Neuronal stem cell (in vitro differentiated cells): ENCODE results near the gene HMGCR.
"Not testable (repeated sequence)": the region's sequence is repeated elsewhere in the genome, so short reads cannot be mapped to it uniquely, and the experiment has no call there.

ENCODE experiments used
- DNase-seq: peaks from one replicate; pipeline ENCODE4 v3.0.0-alpha.2; 2013; ENCODE audit warnings: low spot score
- H2AFZ ChIP-seq: one replicate; pipeline ENCODE4 v1.6.1; 2013; ENCODE audit warnings: mild to moderate bottlenecking, low read length, inconsistent platforms
- H2AK5ac ChIP-seq: 2 replicates; pipeline ENCODE4 v1.6.1; 2013; ENCODE audit warnings: low read depth, mild to moderate bottlenecking, inconsistent platforms, low read length, moderate library complexity, mixed read lengths
- H2BK120ac ChIP-seq: 2 replicates; pipeline ENCODE4 v1.6.1; 2013; ENCODE audit warnings: low read depth, mild to moderate bottlenecking, inconsistent platforms, low read length, moderate library complexity, mixed read lengths
- H2BK12ac ChIP-seq: one replicate; pipeline ENCODE4 v1.6.1; 2013; ENCODE audit warnings: low read length, inconsistent platforms
- H2BK15ac ChIP-seq: 2 replicates; pipeline ENCODE4 v1.6.1; 2013; ENCODE audit warnings: mild to moderate bottlenecking, low read length, inconsistent platforms, mixed read lengths
- H2BK5ac ChIP-seq: one replicate; pipeline ENCODE4 v1.6.1; 2013; ENCODE audit warnings: inconsistent platforms, mild to moderate bottlenecking, low read length, moderate library complexity
- H3K14ac ChIP-seq: one replicate; pipeline ENCODE4 v1.6.1; 2013; ENCODE audit warnings: low read length, inconsistent platforms
- H3K18ac ChIP-seq: 2 replicates; pipeline ENCODE4 v1.6.1; 2013; ENCODE audit warnings: low read length, inconsistent platforms
- H3K23ac ChIP-seq: 2 replicates; pipeline ENCODE4 v1.6.1; 2013; ENCODE audit warnings: low read depth, mild to moderate bottlenecking, mixed read lengths, low read length, inconsistent platforms; ENCODE audit not compliant: poor library complexity
- H3K27ac ChIP-seq: replicated peaks from 3 replicates; pipeline ENCODE4 v1.5.1; 2013; ENCODE audit warnings: low read length, inconsistent platforms
- H3K27me3 ChIP-seq, 3 experiments: 2 replicates each; pipeline ENCODE4 v1.6.1; 2013; ENCODE audit warnings: low read length in 3 of 3, mild to moderate bottlenecking in 2 of 3, inconsistent platforms in 1 of 3, low read depth in 1 of 3, mixed read lengths in 1 of 3, moderate library complexity in 1 of 3; ENCODE audit not compliant: control insufficient read depth in 3 of 3, insufficient read depth in 3 of 3
- H3K36me3 ChIP-seq, 2 donors: replicated peaks in 1 of 2; 2 replicates each; pipeline ENCODE4 v1.6.1; 2013; ENCODE audit warnings: low read length in 2 of 2; ENCODE audit not compliant: control insufficient read depth in 2 of 2, insufficient read depth in 2 of 2
- H3K4ac ChIP-seq: 2 replicates; pipeline ENCODE4 v1.6.1; 2013; ENCODE audit warnings: inconsistent platforms, mild to moderate bottlenecking, low read length, moderate library complexity
- H3K4me1 ChIP-seq, 2 donors: 1 replicate in 1 of 2; 2 replicates in 1 of 2; pipeline ENCODE4 v1.6.1; 2013; ENCODE audit warnings: low read length in 2 of 2, low read depth in 1 of 2; ENCODE audit not compliant: control insufficient read depth in 2 of 2, insufficient read depth in 1 of 2
- H3K4me2 ChIP-seq: one replicate; pipeline ENCODE4 v1.6.1; 2013; ENCODE audit warnings: mild to moderate bottlenecking, low read length, inconsistent platforms; ENCODE audit not compliant: insufficient read depth, poor library complexity, severe bottlenecking
- H3K4me3 ChIP-seq, 2 donors: 2 replicates each; pipeline ENCODE4 v1.5.1; 2013; ENCODE audit warnings: low read length in 2 of 2, mild to moderate bottlenecking in 2 of 2, inconsistent platforms in 1 of 2, moderate library complexity in 1 of 2
- H3K79me1 ChIP-seq: one replicate; pipeline ENCODE4 v1.6.1; 2013; ENCODE audit warnings: low read depth, mild to moderate bottlenecking, inconsistent platforms, low read length, moderate library complexity
- H3K9ac ChIP-seq: one replicate; pipeline ENCODE4 v1.6.1; 2013; ENCODE audit warnings: mild to moderate bottlenecking, low read depth, low read length, inconsistent platforms; ENCODE audit not compliant: poor library complexity
- H3K9me3 ChIP-seq, 2 donors: replicated peaks in 1 of 2; 2 replicates each; pipeline versions ENCODE3 to v1.6.1; 2013; ENCODE audit warnings: low read length in 2 of 2, mild to moderate bottlenecking in 2 of 2, inconsistent platforms in 1 of 2, low read depth in 1 of 2, mixed read lengths in 1 of 2, moderate library complexity in 1 of 2; ENCODE audit not compliant: control insufficient read depth in 2 of 2, insufficient read depth in 1 of 2
- H4K8ac ChIP-seq: one replicate; pipeline ENCODE4 v1.6.1; 2013; ENCODE audit warnings: low read depth, mild to moderate bottlenecking, inconsistent platforms, low read length, moderate library complexity
- H4K91ac ChIP-seq: one replicate; pipeline ENCODE4 v1.6.1; 2013; ENCODE audit warnings: low read length, low read depth, mild to moderate bottlenecking, inconsistent platforms; ENCODE audit not compliant: poor library complexity
- WGBS, 2 donors: extraction: QIAGEN DNeasy Blood & Tissue Kit; methylation state at CpG; one replicate each; pipeline ENCODE4 v1.1.7; 2013; ENCODE audit warnings: missing lambda C conversion rate in 2 of 2, mixed read lengths in 1 of 2; ENCODE audit not compliant: insufficient read length in 2 of 2, insufficient replicate concordance in 1 of 2; ENCODE audit errors: extremely low coverage in 2 of 2; 5-methylcytosine and 5-hydroxymethylcytosine counted together

Gene HMGCR

GRCh38 chr5:75325242-75325641, 11.8 kb upstream of the HMGCR start:
- no CpG with 5 or more reads among the region's 1 CpG for WGBS, 2 donors
- Histone ChIP-seq H4K8ac (no peak overlapping the region), H2BK15ac (no peak overlapping the region), H3K36me3 (no peaks in the 10 kb centered on the region), H3K4me1 (no peaks in the 10 kb centered on the region), H3K23ac (no peak overlapping the region), H3K4me3 (no peak overlapping the region), H2AK5ac (no peak overlapping the region), H3K4ac (no peak overlapping the region), H2BK120ac (no peak overlapping the region), H3K27ac (no peak overlapping the region), H3K4me2 (no peak overlapping the region), H3K27me3 (no peaks in the 10 kb centered on the region), H3K9ac (no peak overlapping the region), H2AFZ (no peak overlapping the region), H3K18ac (no peak overlapping the region), H3K9me3 (no peaks in the 10 kb centered on the region), H4K91ac (no peak overlapping the region), H2BK5ac (no peak overlapping the region), H3K14ac (no peak overlapping the region), H2BK12ac (no peak overlapping the region), H3K79me1 (no peaks in the 10 kb centered on the region)
- no peak for DNase-seq

- peaks cover 0 to under 1% of the 10 kb centered on the region in 2 donors for H3K4me1 ChIP-seq
- no peaks in the 10 kb centered on the region for H3K36me3 ChIP-seq
- no CpG with 5 or more reads among the region's 7 CpGs for WGBS, 2 donors
- no peak overlapping the region for H3K4me2 ChIP-seq
- no peaks in the 10 kb centered on the region for H3K79me1 ChIP-seq
- no peak overlapping the region for H4K91ac ChIP-seq
- no peak overlapping the region for H3K18ac ChIP-seq
- H3K27ac ChIP-seq, result no peak overlapping the region
- H3K9me3 ChIP-seq, result no peaks in the 10 kb centered on the region
- H2BK120ac ChIP-seq, result no peak overlapping the region
- H3K9ac ChIP-seq, result no peak overlapping the region
- DNase-seq, result no peak
- H2AK5ac ChIP-seq, result no peak overlapping the region
- no peak overlapping the region for H3K4ac ChIP-seq
- no peaks in the 10 kb centered on the region for H3K27me3 ChIP-seq
- H3K23ac ChIP-seq, result no peak overlapping the region
- no peak overlapping the region for H3K14ac ChIP-seq
- H3K4me3 ChIP-seq, result no peak overlapping the region
- H2BK5ac ChIP-seq, result no peak overlapping the region
- H2BK12ac ChIP-seq, result no peak overlapping the region
- H4K8ac ChIP-seq, result no peak overlapping the region
- H2BK15ac ChIP-seq, result no peak overlapping the region
- H2AFZ ChIP-seq, result no peak overlapping the region
Measured at GRCh38 chr5:75330404-75330803, 6.6 kb upstream of the HMGCR start.

GRCh38 chr5:75331095-75332090, 5.6 kb upstream of the HMGCR start:
- WGBS, 2 donors, result no CpG with 5 or more reads among the region's 4 CpGs
- Histone ChIP-seq H3K4me3 (no peak overlapping the region), H3K9ac (no peak overlapping the region), H4K91ac (no peak overlapping the region), H3K27me3 (no peaks in the 10 kb centered on the region), H3K4ac (no peak overlapping the region), H2AK5ac (no peak overlapping the region), H2BK120ac (no peak overlapping the region), H3K14ac (no peak overlapping the region), H3K9me3 (no peaks in the 10 kb centered on the region), H3K36me3 (no peaks in the 10 kb centered on the region), H2AFZ (peak overlapping the region; percentile 78), H3K4me2 (no peak overlapping the region), H3K23ac (no peak overlapping the region), H3K18ac (no peak overlapping the region), H4K8ac (no peak overlapping the region), H2BK5ac (no peak overlapping the region), H3K4me1 (peaks cover 0 to 3% of the 10 kb centered on the region in 2 donors), H3K79me1 (no peaks in the 10 kb centered on the region), H2BK15ac (no peak overlapping the region), H3K27ac (no peak overlapping the region), H2BK12ac (no peak overlapping the region)
- no peak for DNase-seq

DNA sequence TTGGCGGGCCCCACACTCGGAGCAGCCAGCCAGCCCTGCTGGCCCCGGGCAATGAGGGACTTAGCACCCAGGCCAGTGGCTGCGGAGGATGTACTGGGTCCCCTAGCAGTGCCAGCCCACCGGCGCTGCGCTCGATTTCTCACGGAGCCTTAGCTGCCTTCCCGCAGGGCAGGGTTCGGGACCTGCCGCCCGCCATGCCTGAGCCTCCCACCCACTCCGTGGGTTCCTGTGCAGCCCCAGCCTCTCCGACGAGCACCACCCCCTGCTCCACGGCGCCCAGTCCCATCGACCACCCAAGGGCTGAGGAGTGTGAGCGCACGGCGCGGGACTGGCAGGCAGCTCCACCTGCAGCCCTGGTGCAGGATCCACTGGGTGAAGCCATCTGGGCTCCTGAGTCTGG, 3.3 kb upstream of the HMGCR start:
- H2BK120ac ChIP-seq, H2AFZ ChIP-seq, H3K9ac ChIP-seq, H2BK5ac ChIP-seq, H3K79me1 ChIP-seq, H3K4me1 ChIP-seq, DNase-seq, H2AK5ac ChIP-seq, H4K8ac ChIP-seq, H3K23ac ChIP-seq, H2BK15ac ChIP-seq, H3K14ac ChIP-seq, H3K9me3 ChIP-seq, H3K27me3 ChIP-seq, H3K4me2 ChIP-seq, H2BK12ac ChIP-seq, H3K36me3 ChIP-seq, H3K4ac ChIP-seq, H3K27ac ChIP-seq, H4K91ac ChIP-seq, H3K4me3 ChIP-seq, H3K18ac ChIP-seq: not testable (repeated sequence)
- WGBS, 2 donors, result no CpG with 5 or more reads among the region's 23 CpGs
